ENCODE measurements around the gene LTN1. TPM values are rescaled to one million over a fixed set of nuclear protein-coding genes. Genes with fewer than 3 reads are reported as not detected.
"Not testable (repeated sequence)": the region's sequence is repeated elsewhere in the genome, so short reads cannot be mapped to it uniquely, and the experiment has no call there.

LTN1 gene
- 24.9 and 27.5 TPM in 2 replicates for total RNA-seq

- intact Hi-C loops (cut with micrococcal nuclease): loop anchor here (1.0 to 2.0 kb wide), 6 partner anchors 10 to 306 kb away; partner anchors contain the start of genes BACH1, CCT8 and USP16
- Mint-ChIP-seq H3K9me3 (no peaks in the 10 kb centered on the region), H3K27me3 (ENCODE audit: low read depth) (no peaks in the 10 kb centered on the region), H3K4me1 (ENCODE audit: low read depth) (peaks cover 30% of the 10 kb centered on the region), H3K27ac (peak within 1 kb of the TSS; percentile 95), H3K36me3 (ENCODE audit: low read depth) (peaks cover 11% of the 10 kb centered on the region), H3K4me3 (ENCODE audit: low read depth) (peak within 1 kb of the TSS; percentile 95)
- peak; percentile 99 for DNase-seq (ENCODE audit: low spot score)
Observed at GRCh38 chr21:28992526-28993292, at the start of gene LTN1. LTN1 (minus strand) TSS chr21:28992877; CDS start chr21:28992805, 72 bp downstream.

- H3K27ac Mint-ChIP-seq: no peak overlapping the region
Observed at GRCh38 chr21:29034678-29035077, 42.0 kb upstream of the LTN1 start.

GRCh38 chr21:29033871-29034270 is 41.2 kb upstream of the LTN1 start:
- H3K9me3 Mint-ChIP-seq: no peaks in the 10 kb centered on the region
- peaks cover 77% of the 10 kb centered on the region for H3K36me3 Mint-ChIP-seq (ENCODE audit: low read depth)
- intact Hi-C loops (cut with micrococcal nuclease): no loop called here
- H3K4me3 Mint-ChIP-seq (ENCODE audit: low read depth): no peak overlapping the region
- H3K27ac Mint-ChIP-seq: no peak overlapping the region
- no peak for DNase-seq (ENCODE audit: low spot score)
- no peaks in the 10 kb centered on the region for H3K27me3 Mint-ChIP-seq (ENCODE audit: low read depth)
- H3K4me1 Mint-ChIP-seq (ENCODE audit: low read depth): peaks cover 12% of the 10 kb centered on the region

More at GRCh38 chr21:29034678-29035077, 42.0 kb upstream of the LTN1 start:
- Mint-ChIP-seq H3K4me1 (ENCODE audit: low read depth) (peaks cover 9% of the 10 kb centered on the region), H3K9me3 (no peaks in the 10 kb centered on the region), H3K27me3 (ENCODE audit: low read depth) (no peaks in the 10 kb centered on the region), H3K4me3 (ENCODE audit: low read depth) (no peak overlapping the region), H3K36me3 (ENCODE audit: low read depth) (peaks cover 74% of the 10 kb centered on the region)
- no peak for DNase-seq (ENCODE audit: low spot score)
- intact Hi-C loops (cut with micrococcal nuclease): no loop called here

- Mint-ChIP-seq H3K4me3 (ENCODE audit: low read depth) (no peak overlapping the region), H3K4me1 (ENCODE audit: low read depth) (peaks cover 12% of the 10 kb centered on the region), H3K36me3 (ENCODE audit: low read depth) (peaks cover 76% of the 10 kb centered on the region), H3K27me3 (ENCODE audit: low read depth) (no peaks in the 10 kb centered on the region), H3K9me3 (no peaks in the 10 kb centered on the region), H3K27ac (no peak overlapping the region)
- intact Hi-C loops (cut with micrococcal nuclease): no loop called here
- no peak for DNase-seq (ENCODE audit: low spot score)
Observed at GRCh38 chr21:29033301-29033700, 40.6 kb upstream of the LTN1 start.

- peaks cover 67% of the 10 kb centered on the region for H3K36me3 Mint-ChIP-seq (ENCODE audit: low read depth)
- DNase-seq (ENCODE audit: low spot score): no peak
- H3K4me3 Mint-ChIP-seq (ENCODE audit: low read depth): no peak overlapping the region
- no peaks in the 10 kb centered on the region for H3K9me3 Mint-ChIP-seq
- H3K4me1 Mint-ChIP-seq (ENCODE audit: low read depth): peaks cover 17% of the 10 kb centered on the region
- intact Hi-C loops (cut with micrococcal nuclease): no loop called here
- H3K27ac Mint-ChIP-seq: no peak overlapping the region
- H3K27me3 Mint-ChIP-seq (ENCODE audit: low read depth): no peaks in the 10 kb centered on the region
Observed at GRCh38 chr21:29030909-29031308, 38.2 kb upstream of the LTN1 start.

- intact Hi-C loops (cut with micrococcal nuclease): no loop called here
- peaks cover 23% of the 10 kb centered on the region for H3K4me1 Mint-ChIP-seq (ENCODE audit: low read depth)
- no peaks in the 10 kb centered on the region for H3K9me3 Mint-ChIP-seq
- H3K4me3 Mint-ChIP-seq (ENCODE audit: low read depth): no peak overlapping the region
- H3K36me3 Mint-ChIP-seq (ENCODE audit: low read depth): peaks cover 66% of the 10 kb centered on the region
- H3K27me3 Mint-ChIP-seq (ENCODE audit: low read depth): no peaks in the 10 kb centered on the region
- no peak overlapping the region for H3K27ac Mint-ChIP-seq
- DNase-seq (ENCODE audit: low spot score): no peak
Observed at GRCh38 chr21:29029524-29029923, 36.8 kb upstream of the LTN1 start.

GRCh38 chr21:29025328-29025713 is 32.6 kb upstream of the LTN1 start:
- Mint-ChIP-seq H3K4me1 (ENCODE audit: low read depth) (peaks cover 23% of the 10 kb centered on the region), H3K9me3 (no peaks in the 10 kb centered on the region), H3K27ac (peak overlapping the region; percentile 99), H3K27me3 (ENCODE audit: low read depth) (no peaks in the 10 kb centered on the region), H3K36me3 (ENCODE audit: low read depth) (peaks cover 35% of the 10 kb centered on the region), H3K4me3 (ENCODE audit: low read depth) (peak overlapping the region; percentile 96)
- DNase-seq (ENCODE audit: low spot score): no peak
- intact Hi-C loops (cut with micrococcal nuclease): no loop called here

GRCh38 chr21:29024474-29025327 is 32.0 kb upstream of the LTN1 start, which contains the start of gene USP16:
USP16 (plus strand) TSS chr21:29024668; CDS start chr21:29027914, 3,246 bp downstream.
- peak within 1 kb of the TSS; percentile 99 for H3K27ac Mint-ChIP-seq

GRCh38 chr21:29022166-29022565 is 29.5 kb upstream of the LTN1 start:
- Mint-ChIP-seq H3K4me1 (ENCODE audit: low read depth) (peaks cover 35% of the 10 kb centered on the region), H3K9me3 (no peaks in the 10 kb centered on the region), H3K36me3 (ENCODE audit: low read depth) (peaks cover 23% of the 10 kb centered on the region), H3K27me3 (ENCODE audit: low read depth) (no peaks in the 10 kb centered on the region), H3K27ac (peak overlapping the region; percentile 50), H3K4me3 (ENCODE audit: low read depth) (no peak overlapping the region)
- DNase-seq (ENCODE audit: low spot score): no peak
- intact Hi-C loops (cut with micrococcal nuclease): no loop called here

More at GRCh38 chr21:29024474-29025327, 32.0 kb upstream of the LTN1 start, which contains the start of gene USP16:
- DNase-seq (ENCODE audit: low spot score): peak; percentile 96
- Mint-ChIP-seq H3K9me3 (no peaks in the 10 kb centered on the region), H3K36me3 (ENCODE audit: low read depth) (peaks cover 28% of the 10 kb centered on the region), H3K4me1 (ENCODE audit: low read depth) (peaks cover 28% of the 10 kb centered on the region), H3K27me3 (ENCODE audit: low read depth) (no peaks in the 10 kb centered on the region), H3K4me3 (ENCODE audit: low read depth) (peak within 1 kb of the TSS; percentile 96)
- intact Hi-C loops (cut with micrococcal nuclease): loop anchor here (1.0 kb wide), 4 partner anchors 22 to 139 kb away; partner anchors contain the start of gene CCT8

GRCh38 chr21:29018540-29018939 is 25.9 kb upstream of the LTN1 start:
- H3K4me3 Mint-ChIP-seq (ENCODE audit: low read depth): peak overlapping the region; percentile 85
- no peaks in the 10 kb centered on the region for H3K9me3 Mint-ChIP-seq
- H3K27me3 Mint-ChIP-seq (ENCODE audit: low read depth): no peaks in the 10 kb centered on the region
- H3K36me3 Mint-ChIP-seq (ENCODE audit: low read depth): peaks cover 11% of the 10 kb centered on the region
- intact Hi-C loops (cut with micrococcal nuclease): loop anchor here (1.0 kb wide), 1 partner anchor 25 kb away; no protein-coding TSS in a partner anchor
- no peak for DNase-seq (ENCODE audit: low spot score)
- peak overlapping the region; percentile 78 for H3K27ac Mint-ChIP-seq
- H3K4me1 Mint-ChIP-seq (ENCODE audit: low read depth): peaks cover 19% of the 10 kb centered on the region

- peaks cover 17% of the 10 kb centered on the region for H3K4me1 Mint-ChIP-seq (ENCODE audit: low read depth)
- no peaks in the 10 kb centered on the region for H3K27me3 Mint-ChIP-seq (ENCODE audit: low read depth)
- no peak for DNase-seq (ENCODE audit: low spot score)
- peak overlapping the region; percentile 78 for H3K27ac Mint-ChIP-seq
- intact Hi-C loops (cut with micrococcal nuclease): loop anchor here (1.0 kb wide), 1 partner anchor 24 kb away; no protein-coding TSS in a partner anchor
- no peaks in the 10 kb centered on the region for H3K9me3 Mint-ChIP-seq
- H3K36me3 Mint-ChIP-seq (ENCODE audit: low read depth): peaks cover 11% of the 10 kb centered on the region
- H3K4me3 Mint-ChIP-seq (ENCODE audit: low read depth): peak overlapping the region; percentile 85
Observed at GRCh38 chr21:29017639-29018237, 25.1 kb upstream of the LTN1 start.

GRCh38 chr21:29011236-29011635 is 18.6 kb upstream of the LTN1 start:
- H3K36me3 Mint-ChIP-seq (ENCODE audit: low read depth); H3K27ac Mint-ChIP-seq; intact Hi-C loops (cut with micrococcal nuclease); DNase-seq (ENCODE audit: low spot score); H3K4me3 Mint-ChIP-seq (ENCODE audit: low read depth); H3K4me1 Mint-ChIP-seq (ENCODE audit: low read depth); H3K27me3 Mint-ChIP-seq (ENCODE audit: low read depth); H3K9me3 Mint-ChIP-seq: not testable (repeated sequence)

Measured in activated T-helper 2 cell treated with anti-CD3 and anti-CD28 coated beads, Interferon-gamma antibody, Interleukin-2, Interleukin-4, amounts not matched to agents 10 μg/mL and 5 μg/mL and 100 μg/mL, durations not matched to agents 14 hours and 24 hours and 36 hours (primary cell).